Left hindlimb (tissue), 1 donor: ENCODE measurements around the gene CPNE2.
"Not testable (repeated sequence)": the region's sequence is repeated elsewhere in the genome, so short reads cannot be mapped to it uniquely, and the experiment has no call there.

Experiments used
- DNase-seq: peaks from one replicate; pipeline ENCODE4 v3.0.0-alpha.2; 2018

CPNE2 gene

GRCh38 chr16:57091975-57092785, at the start of gene CPNE2:
Gene CPNE2 (plus strand): TSS chr16:57092583. CDS start chr16:57110743, 18,160 bp downstream.
- peak; percentile 78 for DNase-seq

- no peak for DNase-seq
Observed at GRCh38 chr16:57043248-57043647, 49.1 kb upstream of the CPNE2 start.

DNA sequence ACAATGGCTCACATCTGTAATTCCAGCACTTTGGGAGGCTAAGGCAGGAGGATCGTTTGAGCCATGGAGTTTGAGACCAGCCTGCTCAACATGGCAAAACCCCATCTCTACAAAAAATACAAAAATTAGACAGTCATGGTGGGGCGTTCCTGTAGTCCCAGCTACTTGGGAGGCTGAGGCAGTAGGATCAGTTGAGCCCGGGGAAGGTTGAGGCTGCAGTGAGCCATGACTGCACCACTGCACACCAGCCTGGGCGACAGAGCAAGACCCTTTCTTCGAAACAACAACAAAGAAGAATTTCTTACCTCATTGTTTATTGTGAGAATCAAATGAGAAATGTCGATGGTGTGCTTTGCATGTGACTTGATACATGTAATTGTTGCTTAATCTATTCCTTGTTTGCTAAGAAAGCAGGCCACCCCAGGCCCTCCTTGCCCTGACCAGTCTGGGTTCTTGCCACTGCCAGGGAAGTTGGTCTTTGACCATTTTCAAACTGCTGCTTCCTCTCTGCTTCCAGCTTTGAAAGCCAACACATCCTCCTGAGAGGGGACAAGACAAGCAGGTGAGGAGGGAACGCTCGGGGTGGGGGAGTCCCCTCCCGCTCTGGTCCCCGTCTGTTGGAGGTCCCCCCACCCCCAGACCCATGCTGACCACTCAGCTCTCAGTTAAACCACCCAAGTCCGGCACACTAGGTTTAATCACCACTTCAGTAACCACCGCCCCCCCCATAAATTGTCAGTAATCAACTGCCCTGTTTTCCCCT, 47.3 kb upstream of the CPNE2 start:
- no peak for DNase-seq

- DNase-seq = peak; percentile 72
Observed at GRCh38 chr16:57045694-57046381, 46.5 kb upstream of the CPNE2 start.

DNA sequence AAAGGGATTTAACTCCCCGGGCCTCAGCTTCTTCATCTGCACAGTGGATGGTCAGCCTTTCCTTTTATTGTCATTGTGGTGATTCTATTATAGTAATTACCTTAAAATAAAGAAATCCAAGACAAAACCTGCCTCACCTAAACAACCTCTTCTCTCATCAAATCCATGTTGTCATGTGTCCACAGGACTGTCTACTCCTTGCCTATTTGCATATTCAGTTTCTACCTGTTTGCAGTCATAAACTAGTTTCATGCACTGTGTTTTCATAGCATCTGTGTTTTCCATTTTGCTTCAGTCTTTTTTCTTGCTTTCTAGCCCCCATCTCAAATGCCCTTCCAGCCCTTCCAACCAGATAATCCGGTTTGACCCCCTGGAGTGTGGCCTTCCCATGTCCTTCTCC, 44.3 kb upstream of the CPNE2 start:
- no peak for DNase-seq

DNA sequence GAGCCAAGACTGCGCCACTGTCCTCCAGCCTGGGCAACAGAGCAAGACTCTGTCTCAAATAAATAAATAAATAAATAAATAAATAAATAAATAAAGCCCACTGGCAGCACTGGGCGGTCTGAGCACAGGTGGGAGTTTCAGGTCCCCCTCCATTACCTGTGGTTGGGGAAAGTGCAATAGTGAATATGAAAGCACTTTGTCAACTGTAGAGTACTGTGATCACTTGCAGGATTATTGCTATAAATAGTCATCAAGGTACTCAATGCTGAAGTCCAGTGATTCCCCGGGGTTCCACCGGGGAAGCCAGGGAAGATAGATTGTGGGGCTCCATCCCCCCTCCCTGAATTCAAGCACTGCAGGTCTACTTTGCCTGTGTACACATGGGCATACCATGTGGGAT, 42.7 kb upstream of the CPNE2 start:
- no peak for DNase-seq

DNA sequence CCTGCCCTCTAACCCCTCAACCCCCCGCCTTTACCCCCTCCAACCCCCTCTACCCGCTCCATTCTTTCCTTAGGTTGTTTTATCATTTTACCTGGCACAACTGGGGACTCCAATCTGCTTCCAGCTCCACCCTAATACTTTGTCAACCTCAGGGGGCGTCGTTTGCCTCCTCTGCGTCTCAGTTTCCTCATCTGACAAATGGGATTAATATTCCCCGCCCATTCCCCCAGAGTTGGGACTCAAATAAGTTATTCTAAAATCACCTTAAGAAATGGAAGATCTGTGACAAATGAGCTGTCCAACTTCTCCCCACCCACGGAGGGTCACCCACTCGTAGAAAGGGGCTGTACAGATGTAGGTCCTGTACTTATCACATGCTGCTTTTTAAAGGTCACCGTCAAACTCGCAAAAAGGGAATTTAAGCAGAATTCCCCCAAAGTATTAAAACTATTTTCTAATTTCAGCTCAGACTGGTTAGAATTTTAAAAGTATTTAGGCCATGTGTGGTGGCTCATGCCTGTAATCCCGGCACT, 40.6 kb upstream of the CPNE2 start:
- no peak for DNase-seq

- DNase-seq = no peak
Observed at GRCh38 chr16:57053206-57053605, 39.2 kb upstream of the CPNE2 start.

DNA sequence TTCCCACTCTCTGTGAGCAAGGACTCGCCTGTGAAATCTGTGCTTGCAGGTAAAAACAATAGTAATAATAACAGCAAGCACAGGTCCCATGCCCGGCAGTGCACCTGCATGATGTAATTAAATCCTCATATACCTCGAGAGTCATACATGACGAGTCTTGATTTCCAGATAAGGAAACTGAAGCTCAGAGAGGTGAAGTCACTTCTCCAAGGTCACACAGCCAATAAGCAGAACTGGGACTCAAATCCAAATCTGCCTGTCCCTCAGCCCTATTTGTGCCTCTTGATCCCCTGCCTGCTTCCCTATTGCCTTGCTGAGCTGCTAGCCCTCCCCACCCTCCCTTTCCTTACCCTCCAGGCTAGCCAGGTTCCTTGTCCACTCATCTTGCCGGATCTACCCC, 38.0 kb upstream of the CPNE2 start:
- DNase-seq = no peak

DNA sequence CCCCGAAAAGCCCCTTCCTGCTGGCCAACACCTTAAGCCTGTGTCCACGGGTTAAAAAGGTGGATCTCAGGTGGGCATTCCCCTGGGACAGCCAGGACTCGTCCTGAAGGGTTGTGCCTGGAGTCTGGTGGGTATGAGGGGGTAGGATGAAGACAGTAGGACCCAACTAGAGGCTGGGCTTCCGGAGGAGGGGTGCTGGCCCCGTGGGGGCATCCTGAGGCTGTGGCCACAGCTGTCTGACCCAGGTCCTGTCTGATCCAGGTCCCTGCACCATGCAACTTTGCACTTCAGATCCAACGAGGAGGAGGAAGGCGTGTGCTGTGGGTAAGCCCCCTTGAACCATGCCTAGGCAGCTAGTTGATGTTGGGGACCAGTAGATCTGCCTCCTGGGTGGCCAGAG, 37.6 kb upstream of the CPNE2 start:
- no peak for DNase-seq

DNA sequence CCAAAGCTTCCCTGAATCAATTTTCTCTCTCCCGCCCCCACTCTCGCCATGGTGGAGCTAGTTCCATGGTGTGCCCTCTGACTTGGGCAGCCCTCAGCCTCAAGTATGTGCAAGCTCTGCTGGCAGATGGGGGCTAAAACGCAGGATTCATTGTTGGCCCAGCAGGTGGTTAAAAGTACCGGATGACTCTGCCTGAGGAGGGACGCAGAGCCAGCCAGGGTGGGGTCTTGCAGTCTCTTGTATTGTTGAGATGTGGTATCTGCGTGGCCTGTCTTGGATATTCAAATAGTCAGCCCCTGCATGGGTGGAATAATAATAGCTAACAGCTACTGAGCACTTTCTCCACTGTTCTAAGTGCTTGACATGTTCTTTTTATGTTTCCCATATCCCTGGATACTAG, 36.7 kb upstream of the CPNE2 start:
- no peak for DNase-seq

DNA sequence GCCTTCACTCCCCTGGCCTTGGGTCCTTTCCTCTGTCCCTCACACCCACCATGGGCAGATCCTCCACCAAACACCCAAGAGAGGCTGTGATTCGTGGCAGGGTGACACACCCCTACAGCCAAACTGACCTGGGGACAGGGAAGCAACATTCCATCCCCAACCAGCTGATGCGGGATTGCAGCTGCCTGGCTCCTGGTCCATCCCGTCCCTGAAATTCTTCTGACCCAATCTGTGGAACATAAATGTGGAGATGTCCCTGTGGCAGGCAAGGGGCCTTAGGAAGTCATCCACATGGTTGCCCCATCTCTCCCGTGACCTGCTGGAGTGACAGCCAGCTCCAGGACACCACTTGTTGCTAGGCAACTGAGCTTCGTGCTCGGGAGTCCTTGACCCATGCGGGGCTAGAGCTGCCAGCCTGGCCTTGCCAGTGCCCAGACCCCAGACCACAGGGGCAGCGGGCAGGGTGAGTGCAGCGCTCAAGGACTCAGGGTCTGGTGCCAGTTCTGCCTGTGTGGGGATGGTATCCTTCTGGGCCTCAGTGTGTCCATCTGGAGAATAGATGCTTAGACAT, 34.0 kb upstream of the CPNE2 start:
- DNase-seq = no peak

DNA sequence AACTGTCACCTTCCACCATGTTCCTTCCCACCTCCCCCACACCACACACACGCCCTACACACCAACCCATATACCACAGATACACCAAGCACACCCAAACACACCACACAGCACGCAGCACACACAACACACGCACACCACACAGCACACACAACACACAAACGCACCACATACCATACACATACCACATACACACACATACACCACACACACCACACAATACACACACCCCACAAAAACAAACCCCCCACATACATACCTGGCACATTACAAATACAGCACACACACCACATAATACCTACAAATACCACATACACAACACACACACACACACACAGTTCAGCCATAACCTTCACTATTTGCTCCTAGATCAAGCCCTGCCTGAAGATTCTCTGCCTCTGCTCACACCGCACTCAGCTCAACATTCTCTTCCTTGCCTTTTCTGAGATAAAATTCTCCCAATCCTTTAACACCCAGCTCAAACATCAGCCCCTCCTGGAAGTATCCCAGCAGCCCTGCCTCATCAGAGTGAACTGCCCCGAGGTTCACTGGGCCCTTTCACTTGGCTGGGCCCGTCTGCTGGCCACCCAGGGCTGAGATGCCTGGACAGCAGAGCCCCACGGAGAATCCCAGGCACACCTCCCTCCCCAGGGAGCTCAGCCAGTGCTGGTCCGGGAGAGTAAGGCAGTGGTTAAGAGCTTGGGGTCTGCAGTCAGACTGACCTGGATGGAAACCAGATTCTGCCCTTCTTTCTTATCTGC, 31.9 kb upstream of the CPNE2 start:
- no peak for DNase-seq

- peak; percentile 58 for DNase-seq
Observed at GRCh38 chr16:57061084-57061905, 31.1 kb upstream of the CPNE2 start.

DNA sequence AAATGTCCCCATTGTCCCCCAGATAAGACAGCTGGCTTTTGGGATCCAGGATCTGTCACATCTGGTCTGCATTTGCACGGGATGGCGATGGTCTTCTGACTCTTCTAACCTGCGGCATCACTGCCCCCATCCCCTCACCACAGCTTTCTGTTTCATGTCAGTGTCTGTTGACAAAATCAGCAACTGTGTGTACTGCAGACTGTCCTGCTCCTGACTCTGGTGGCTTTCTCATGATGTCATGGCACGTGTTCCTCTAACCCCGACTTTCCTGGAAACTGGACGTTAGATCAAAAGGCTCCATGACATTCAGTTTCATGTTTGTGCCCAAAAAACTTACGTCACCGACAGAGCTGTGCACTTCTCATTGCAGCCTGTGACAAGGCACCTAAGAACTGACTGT, 30.1 kb upstream of the CPNE2 start:
- no peak for DNase-seq

- DNase-seq = not testable (repeated sequence)
Observed at GRCh38 chr16:57063189-57063588, 29.2 kb upstream of the CPNE2 start.

GRCh38 chr16:57064995-57065394, 27.4 kb upstream of the CPNE2 start:
- DNase-seq = no peak

GRCh38 chr16:57066625-57067024, 25.8 kb upstream of the CPNE2 start:
- no peak for DNase-seq

DNA sequence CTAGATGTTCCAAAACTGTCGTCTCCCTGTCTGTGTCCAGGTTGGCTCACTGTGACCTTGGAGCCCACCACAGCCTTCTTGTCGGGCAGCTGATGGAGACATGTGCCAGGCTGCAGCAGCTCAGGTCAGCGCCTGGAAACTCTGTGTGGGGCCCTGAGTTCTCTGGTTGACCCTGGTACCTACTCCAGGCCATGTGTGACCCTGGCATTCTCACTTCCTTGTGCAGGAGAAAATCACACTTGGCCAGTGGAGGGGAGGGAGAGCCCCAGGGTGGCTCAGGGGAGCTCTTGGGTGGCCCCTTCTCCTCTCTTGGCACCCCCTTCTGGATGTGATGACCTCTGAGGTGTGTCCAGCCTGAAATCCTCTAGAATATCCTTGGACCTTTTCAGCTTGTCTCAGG, 25.0 kb upstream of the CPNE2 start:
- no peak for DNase-seq

DNA sequence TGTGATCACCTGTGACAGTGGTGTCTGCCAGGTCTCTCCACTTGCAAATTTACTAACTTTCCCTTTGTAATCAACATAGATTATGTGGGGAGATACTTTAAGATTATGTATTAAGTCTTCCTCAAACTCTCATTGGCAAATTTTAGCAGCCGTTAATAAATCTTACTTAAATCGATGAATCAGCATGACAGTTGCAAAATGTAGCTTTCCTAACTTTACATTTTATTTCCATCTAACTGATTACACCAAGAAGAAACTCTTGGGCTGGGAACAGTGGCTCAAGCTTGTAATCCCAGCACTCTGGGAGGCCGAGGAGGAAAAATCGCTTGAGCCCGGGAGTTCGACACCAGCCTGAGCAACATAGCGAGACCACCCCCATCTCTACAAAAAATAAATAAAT, 23.3 kb upstream of the CPNE2 start:
- DNase-seq = no peak

GRCh38 chr16:57069635-57070370, 22.6 kb upstream of the CPNE2 start:
- DNase-seq = no peak
